KMS-11 (cell line): ENCODE data around the gene GPR183.

Source experiments
- H2AFZ ChIP-seq: fragments of 200-600 bp; sonication (generic); 2 replicates; pipeline ENCODE4 v1.6.1; 2016; ENCODE audit warnings: antibody characterized with exemption, mixed run types, low read depth
- H3K27ac ChIP-seq: fragments of 200-600 bp; sonication (generic); 2 replicates; pipeline ENCODE4 v1.6.1; 2016; ENCODE audit warnings: mild to moderate bottlenecking, mixed run types
- H3K27me3 ChIP-seq: fragments of 200-600 bp; sonication (generic); 2 replicates; pipeline ENCODE4 v1.6.1; 2017; ENCODE audit warnings: mild to moderate bottlenecking, low read depth, mixed run types, moderate library complexity; ENCODE audit not compliant: insufficient read depth
- H3K36me3 ChIP-seq: fragments of 200-600 bp; sonication (generic); 2 replicates; pipeline ENCODE4 v1.6.1; 2017; ENCODE audit warnings: mild to moderate bottlenecking, mixed run types; ENCODE audit not compliant: insufficient read depth
- H3K4me1 ChIP-seq: fragments of 200-600 bp; sonication (generic); 2 replicates; pipeline ENCODE4 v1.6.1; 2016; ENCODE audit warnings: mild to moderate bottlenecking, low read depth, mixed run types; ENCODE audit not compliant: poor library complexity, severe bottlenecking
- H3K4me2 ChIP-seq: fragments of 200-600 bp; sonication (generic); 2 replicates; pipeline ENCODE4 v1.7.0; 2016; ENCODE audit warnings: mild to moderate bottlenecking, mixed run types
- H3K4me3 ChIP-seq: fragments of 200-600 bp; sonication (generic); IDR thresholded peaks from 2 replicates; pipeline ENCODE4 v1.6.1; 2017; ENCODE audit warnings: low read depth, low read length, mixed read lengths; ENCODE audit not compliant: insufficient read depth
- H3K79me2 ChIP-seq: fragments of 200-600 bp; sonication (generic); 2 replicates; pipeline ENCODE4 v1.6.1; 2016; ENCODE audit warnings: low read depth, mixed run types; ENCODE audit not compliant: insufficient read depth
- H3K9ac ChIP-seq: fragments of 200-600 bp; sonication (generic); 2 replicates; pipeline ENCODE4 v1.6.1; 2016; ENCODE audit warnings: mild to moderate bottlenecking, mixed run types
- H4K20me1 ChIP-seq: fragments of 200-600 bp; sonication (generic); 2 replicates; pipeline ENCODE4 v1.6.1; 2016; ENCODE audit warnings: mild to moderate bottlenecking, mixed run types; ENCODE audit not compliant: insufficient read depth
- TF ChIP-seq, protein P1 (sequence below): fragments of 200-600 bp; sonication (generic); conservative IDR thresholded peaks from 2 replicates; pipeline ENCODE4 v1.6.1; 2017; ENCODE audit warnings: low read depth, mild to moderate bottlenecking, antibody characterized with exemption, low read length, moderate library complexity, mixed read lengths

GPR183 gene

DNA sequence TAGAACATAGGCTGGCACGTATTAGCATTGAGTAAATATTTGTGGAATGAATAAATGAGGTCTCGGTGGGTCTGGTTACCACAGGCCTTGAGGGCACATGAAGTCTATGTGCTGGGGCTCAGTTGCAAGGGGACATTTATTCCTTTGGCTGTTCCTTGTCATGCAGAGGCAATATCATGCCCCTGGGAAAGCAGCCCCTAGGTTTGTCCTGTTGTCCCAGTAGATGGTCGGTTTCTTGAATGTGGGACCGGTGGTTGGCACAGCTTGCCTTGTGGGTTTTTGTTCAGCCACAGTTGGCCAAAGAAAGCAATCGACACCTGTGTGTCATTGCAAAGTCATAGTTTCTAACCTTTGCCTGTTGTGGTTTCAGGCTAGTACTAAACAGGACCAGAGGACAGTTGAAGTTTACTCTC is 24.7 kb upstream of the GPR183 start:
- H3K4me3 ChIP-seq = no peak overlapping the region
- no peaks in the 10 kb centered on the region for H4K20me1 ChIP-seq
- no peak overlapping the region; the same call in 1 of the 2 replicates for H3K9ac ChIP-seq
- no peaks in the 10 kb centered on the region for H3K27me3 ChIP-seq
- peaks cover 41% of the 10 kb centered on the region for H3K4me1 ChIP-seq
- H3K79me2 ChIP-seq = no peaks in the 10 kb centered on the region
- TF ChIP-seq, protein P1, sequence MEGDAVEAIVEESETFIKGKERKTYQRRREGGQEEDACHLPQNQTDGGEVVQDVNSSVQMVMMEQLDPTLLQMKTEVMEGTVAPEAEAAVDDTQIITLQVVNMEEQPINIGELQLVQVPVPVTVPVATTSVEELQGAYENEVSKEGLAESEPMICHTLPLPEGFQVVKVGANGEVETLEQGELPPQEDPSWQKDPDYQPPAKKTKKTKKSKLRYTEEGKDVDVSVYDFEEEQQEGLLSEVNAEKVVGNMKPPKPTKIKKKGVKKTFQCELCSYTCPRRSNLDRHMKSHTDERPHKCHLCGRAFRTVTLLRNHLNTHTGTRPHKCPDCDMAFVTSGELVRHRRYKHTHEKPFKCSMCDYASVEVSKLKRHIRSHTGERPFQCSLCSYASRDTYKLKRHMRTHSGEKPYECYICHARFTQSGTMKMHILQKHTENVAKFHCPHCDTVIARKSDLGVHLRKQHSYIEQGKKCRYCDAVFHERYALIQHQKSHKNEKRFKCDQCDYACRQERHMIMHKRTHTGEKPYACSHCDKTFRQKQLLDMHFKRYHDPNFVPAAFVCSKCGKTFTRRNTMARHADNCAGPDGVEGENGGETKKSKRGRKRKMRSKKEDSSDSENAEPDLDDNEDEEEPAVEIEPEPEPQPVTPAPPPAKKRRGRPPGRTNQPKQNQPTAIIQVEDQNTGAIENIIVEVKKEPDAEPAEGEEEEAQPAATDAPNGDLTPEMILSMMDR = no peak
- H3K36me3 ChIP-seq = no peaks in the 10 kb centered on the region
- peak overlapping the region; percentile 64; the same call in 1 of the 2 replicates for H3K27ac ChIP-seq
- peak overlapping the region; percentile 67 for H3K4me2 ChIP-seq
- H2AFZ ChIP-seq = no peak overlapping the region

DNA sequence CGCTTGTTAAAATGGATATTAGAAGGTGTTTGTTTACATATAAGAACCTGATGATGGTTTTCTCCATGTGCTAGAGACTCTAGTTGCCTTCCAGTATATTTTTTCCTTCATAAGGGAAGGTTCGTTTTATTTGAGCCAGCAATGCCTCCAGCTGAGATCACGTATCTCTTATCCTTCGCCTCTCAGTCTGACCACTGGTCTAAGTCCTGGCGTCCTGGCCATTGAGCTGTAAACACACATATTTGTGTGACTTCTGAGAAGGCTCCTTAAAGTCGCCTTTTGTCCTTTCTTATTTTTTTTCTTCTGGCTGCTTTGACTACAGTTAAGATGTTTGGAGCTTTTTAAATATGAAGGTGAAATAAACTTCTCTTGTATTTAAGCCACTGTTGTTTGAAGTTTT is 23.7 kb upstream of the GPR183 start:
- Histone ChIP-seq H3K4me1 (peaks cover 51% of the 10 kb centered on the region), H2AFZ (no peak overlapping the region), H3K9ac (no peak overlapping the region), H3K79me2 (no peaks in the 10 kb centered on the region), H3K4me3 (no peak overlapping the region), H3K27ac (no peak overlapping the region), H4K20me1 (no peaks in the 10 kb centered on the region), H3K27me3 (no peaks in the 10 kb centered on the region), H3K4me2 (peak overlapping the region; percentile 67), H3K36me3 (no peaks in the 10 kb centered on the region)
- TF ChIP-seq, protein P1 = no peak

DNA sequence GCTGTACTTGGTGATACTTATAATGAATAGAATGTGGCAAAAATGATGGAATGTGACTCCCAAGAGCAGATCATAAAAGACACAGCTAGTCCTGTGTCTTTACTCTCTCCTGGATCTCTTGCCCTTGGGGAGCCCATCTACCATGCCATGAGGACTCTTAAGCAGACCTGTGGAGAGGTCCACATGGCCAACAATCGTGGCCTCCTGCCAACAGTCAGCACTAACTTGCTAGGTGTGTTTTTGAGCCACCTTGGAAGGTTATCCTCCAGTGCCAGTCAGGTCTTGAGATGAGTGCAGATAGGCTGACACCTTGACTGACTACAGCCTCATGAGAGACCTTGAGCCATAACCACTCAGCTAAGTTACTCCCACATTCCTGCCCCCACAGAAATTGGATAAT is 22.3 kb upstream of the GPR183 start:
- TF ChIP-seq, protein P1 = no peak
- no peak overlapping the region for H3K4me2 ChIP-seq
- no peaks in the 10 kb centered on the region for H4K20me1 ChIP-seq
- peaks cover 59% of the 10 kb centered on the region for H3K4me1 ChIP-seq
- H3K27me3 ChIP-seq = no peaks in the 10 kb centered on the region
- H3K4me3 ChIP-seq = no peak overlapping the region
- no peaks in the 10 kb centered on the region for H3K36me3 ChIP-seq
- no peak overlapping the region for H3K27ac ChIP-seq
- H2AFZ ChIP-seq = no peak overlapping the region
- H3K9ac ChIP-seq = no peak overlapping the region
- no peaks in the 10 kb centered on the region for H3K79me2 ChIP-seq

DNA sequence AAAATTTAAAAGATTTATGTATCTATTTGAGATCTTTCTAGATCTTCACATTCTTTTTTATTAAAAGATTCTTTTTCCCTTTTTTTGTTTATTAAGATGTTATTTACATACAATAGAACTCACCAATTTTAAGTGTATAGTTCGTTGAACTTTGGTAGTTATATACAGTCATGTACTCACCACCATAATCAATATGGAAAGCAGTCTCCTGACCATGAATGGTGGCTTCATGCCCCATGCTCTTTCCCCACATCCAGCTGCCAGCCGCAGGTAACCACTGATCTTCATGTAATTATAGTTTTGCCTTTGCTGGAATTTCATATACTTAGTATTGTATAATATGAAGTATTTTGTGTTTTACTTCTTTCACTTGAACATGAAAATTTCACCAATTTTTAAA is 20.6 kb upstream of the GPR183 start:
- TF ChIP-seq, protein P1 = no peak
- Histone ChIP-seq H3K79me2 (no peaks in the 10 kb centered on the region), H3K4me1 (peaks cover 48% of the 10 kb centered on the region), H3K27me3 (no peaks in the 10 kb centered on the region), H3K4me2 (no peak overlapping the region), H3K36me3 (no peaks in the 10 kb centered on the region), H3K9ac (no peak overlapping the region), H4K20me1 (no peaks in the 10 kb centered on the region), H2AFZ (no peak overlapping the region), H3K4me3 (no peak overlapping the region), H3K27ac (no peak overlapping the region)

DNA sequence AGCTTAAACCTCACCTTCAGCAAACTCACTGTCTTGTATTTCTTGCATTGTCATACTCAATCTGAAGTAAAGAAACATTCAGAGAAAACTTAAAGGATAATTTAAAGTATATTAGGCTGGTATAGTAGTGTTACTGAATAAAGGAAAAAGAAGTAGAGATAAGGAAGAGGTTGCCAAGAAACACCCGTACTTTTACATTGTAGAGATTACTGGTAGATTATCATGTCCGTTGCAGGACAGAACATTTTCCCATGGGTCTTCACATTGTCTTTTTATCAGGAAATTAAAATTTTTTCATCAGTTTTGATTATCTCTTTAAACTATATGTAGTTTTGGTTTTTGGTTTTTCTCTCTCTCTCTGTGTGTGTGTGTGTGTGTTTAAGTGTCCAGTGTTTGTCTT is 19.9 kb upstream of the GPR183 start:
- Histone ChIP-seq H2AFZ (no peak overlapping the region), H3K36me3 (no peaks in the 10 kb centered on the region), H3K4me1 (peaks cover 42% of the 10 kb centered on the region), H3K27ac (no peak overlapping the region), H3K4me2 (no peak overlapping the region), H3K27me3 (no peaks in the 10 kb centered on the region), H4K20me1 (no peaks in the 10 kb centered on the region), H3K79me2 (no peaks in the 10 kb centered on the region), H3K9ac (no peak overlapping the region), H3K4me3 (no peak overlapping the region)
- TF ChIP-seq, protein P1 = no peak
